Ecto neural progenitor cell (in vitro differentiated cells): ENCODE data around the gene FAM117A.
A peak's percentile ranks its signal among the peaks of the same experiment; 100 is the strongest.
"Not testable (repeated sequence)": the region's sequence is repeated elsewhere in the genome, so short reads cannot be mapped to it uniquely, and the experiment has no call there.

Experiments used
- DNase-seq: peaks from one replicate; pipeline ENCODE4 v3.0.0-alpha.2; 2018; ENCODE audit warnings: low spot score

FAM117A gene

DNA sequence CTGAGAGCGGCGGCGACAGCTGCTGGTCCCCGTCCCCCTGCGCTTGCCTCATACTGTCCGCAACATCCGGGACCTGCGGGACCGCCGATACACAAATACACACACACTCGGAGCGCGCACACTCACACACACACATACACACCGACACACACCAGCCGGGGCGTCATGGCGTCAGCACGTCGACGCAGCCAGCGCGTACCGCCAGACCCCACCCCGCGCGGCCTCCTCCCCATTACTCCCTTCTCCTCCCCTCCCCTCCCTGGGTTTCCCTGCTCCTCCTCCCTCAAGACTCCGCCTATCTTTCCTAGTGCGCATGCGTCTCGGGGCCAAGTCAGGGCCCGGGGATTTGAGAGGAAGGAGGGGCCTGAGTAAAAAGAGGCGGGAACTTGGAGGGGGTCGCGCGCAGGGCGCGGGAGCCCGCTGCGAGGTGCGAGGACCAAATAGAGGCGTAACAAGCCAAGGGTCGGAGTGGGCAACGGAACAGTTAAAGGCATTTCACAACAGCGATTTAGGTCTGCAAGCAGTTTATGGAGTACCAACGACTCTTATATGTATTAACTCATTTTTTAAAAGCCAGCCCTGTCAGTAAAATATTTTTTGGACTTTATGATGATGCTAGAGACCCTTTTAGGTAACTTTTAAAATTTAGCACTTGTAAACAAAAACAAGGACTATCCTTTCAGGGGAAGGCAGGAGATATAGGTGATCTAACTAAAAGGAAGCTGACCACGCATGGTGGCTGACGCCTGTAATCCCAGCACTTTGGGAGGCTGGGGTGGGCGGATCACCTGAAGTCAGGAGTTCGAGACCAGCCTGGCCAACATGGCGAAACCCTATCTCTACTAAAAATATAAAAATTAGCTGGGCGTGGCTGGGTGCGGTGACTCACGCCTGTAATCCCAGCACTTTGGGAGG is 85.7 kb downstream of the FAM117A start, which contains the start of gene SPOP:
TSS of gene SPOP (minus strand) at position 165 of the 915 bp plus-strand sequence. CDS start 55,287 bp downstream, outside the sequence.
- DNase-seq: peak; percentile 100

DNA sequence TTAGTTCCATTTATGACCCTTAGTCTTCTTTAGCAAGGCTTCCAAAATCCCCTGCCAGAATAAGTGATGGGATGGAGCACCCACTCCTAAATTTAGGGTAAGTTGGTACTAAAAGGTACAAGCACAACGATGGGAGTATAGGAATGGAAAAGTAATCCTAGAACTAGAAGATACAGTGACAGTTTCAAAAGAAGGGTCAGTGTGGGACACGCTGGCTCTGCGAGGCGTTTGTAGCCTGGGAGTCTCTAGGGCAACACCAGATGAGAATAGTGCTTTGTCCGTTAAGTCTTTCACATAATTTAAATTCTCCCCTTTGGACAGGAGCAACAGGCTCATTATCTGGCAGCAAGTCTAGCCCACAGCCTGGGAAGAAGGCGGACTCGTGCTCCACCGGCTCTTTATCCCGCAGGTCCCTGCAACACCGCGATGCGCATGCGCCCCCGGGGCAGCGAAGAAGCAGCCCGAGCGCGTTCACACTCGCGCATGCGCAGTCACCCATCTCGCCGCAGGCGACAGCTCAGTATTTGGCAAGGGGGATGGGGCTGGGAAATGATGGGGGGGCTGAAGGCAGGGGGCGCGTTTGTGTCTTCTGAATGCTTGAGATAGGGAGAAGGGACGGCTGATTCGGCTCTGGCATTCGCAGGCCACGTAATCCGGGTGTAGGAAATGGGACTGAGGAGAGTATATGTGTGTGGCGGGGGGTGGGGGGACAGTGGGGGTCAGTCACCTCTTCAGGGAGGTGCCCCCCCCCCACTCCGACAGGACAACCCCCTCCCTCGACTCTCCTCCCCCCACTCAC is 86.6 kb downstream of the FAM117A start:
- DNase-seq: peak; percentile 100

DNA sequence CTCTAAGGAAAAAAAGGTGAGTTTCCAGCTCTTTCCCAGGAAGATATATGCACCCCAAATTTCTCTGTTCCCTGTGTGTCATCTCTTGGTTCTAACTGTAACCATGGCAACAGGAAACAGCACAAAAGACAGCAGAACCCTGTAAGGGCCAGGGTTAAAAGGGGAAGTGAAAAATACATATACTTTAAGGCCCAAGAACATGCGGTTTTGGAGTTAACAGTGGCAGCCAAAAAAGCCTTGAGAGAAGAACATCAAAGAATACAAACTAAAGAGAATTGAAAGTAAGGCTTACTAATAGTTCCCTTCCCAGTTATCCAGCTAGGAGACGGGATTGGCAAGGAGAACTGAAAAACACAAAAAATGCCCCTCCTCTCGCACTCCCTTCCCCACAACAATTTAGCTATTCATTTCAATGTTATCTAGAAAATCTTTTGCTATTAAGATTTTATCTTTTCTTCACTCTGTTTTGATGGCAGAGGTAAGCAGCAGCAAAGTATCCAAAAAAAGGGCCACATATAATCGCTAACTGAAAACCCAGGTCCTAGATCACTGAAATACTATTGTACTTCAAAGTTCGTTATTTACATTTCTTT is 87.6 kb downstream of the FAM117A start:
- no peak for DNase-seq

DNA sequence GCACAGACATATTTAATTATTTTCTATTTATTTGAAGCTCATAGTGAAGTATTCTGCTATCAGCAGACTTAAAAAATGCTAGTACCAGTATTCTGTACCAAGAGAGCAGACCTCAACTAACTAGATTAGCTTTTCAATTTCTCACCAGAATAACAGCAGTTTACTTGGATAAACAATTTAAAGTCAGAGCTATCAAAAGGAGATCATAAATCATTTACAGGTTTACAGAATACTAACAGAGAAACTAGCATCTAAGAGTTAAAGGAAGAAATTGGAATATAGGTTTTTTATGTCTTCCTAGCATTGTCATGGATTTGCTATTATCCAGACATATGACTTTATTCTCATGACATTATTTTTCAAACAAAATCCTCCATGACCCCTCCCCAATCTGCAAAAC is 89.4 kb downstream of the FAM117A start:
- no peak for DNase-seq

DNA sequence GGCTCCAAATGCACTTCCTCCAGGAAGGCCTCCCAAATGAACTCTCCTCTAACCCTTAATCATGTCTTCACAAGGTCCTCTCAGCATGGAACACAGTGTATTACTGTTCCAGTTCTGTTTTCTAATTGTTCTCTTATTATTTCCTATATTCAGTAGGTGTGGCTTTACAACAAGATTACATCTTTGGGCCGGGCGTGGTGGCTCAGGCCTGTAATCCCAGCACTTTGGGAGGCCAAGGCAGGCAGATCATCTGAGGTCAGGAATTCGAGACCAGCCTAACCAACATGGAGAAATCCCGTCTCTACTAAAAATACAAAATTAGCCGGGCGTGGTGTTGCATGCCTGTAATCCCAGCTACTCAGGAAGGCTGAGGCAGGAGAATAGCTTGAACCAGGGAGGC is 90.3 kb downstream of the FAM117A start:
- DNase-seq: not testable (repeated sequence)

DNA sequence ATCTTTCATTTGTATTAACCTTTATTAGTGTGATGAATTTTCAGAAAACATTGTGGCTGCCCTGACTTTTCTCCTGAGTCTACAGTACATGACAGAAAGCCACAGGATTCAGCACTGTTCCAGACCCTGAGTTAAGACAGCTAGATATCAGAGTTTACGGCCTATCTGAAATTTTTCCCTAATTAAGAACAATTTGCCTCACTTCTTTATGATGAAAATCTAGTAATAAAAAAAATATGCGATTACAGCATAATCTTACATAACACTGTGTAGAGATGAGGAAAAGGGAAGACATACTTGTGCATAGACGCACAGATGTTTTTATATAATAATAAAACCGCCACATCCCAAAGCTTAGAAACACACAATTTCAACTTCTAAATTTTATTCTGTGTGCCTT is 93.3 kb downstream of the FAM117A start:
- no peak for DNase-seq

DNA sequence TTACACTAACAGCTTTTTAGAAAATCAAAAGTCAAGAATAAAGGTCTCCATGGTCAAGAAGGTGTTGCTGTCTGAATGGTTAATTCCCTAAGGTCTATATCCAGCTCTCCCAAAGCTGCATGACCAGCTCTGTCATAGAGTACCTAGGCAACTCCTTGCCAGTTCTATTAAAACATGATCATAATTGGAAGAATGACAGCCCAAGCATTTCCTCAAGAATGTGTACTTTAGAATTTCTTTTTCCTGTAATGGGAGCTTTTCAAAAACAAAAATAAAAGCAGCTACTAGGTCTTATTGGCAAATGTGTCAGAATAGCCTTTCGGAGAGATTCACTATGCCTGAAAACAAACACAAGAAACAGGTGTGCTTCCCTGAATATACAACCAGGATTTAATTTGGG is 93.9 kb downstream of the FAM117A start:
- no peak for DNase-seq

DNA sequence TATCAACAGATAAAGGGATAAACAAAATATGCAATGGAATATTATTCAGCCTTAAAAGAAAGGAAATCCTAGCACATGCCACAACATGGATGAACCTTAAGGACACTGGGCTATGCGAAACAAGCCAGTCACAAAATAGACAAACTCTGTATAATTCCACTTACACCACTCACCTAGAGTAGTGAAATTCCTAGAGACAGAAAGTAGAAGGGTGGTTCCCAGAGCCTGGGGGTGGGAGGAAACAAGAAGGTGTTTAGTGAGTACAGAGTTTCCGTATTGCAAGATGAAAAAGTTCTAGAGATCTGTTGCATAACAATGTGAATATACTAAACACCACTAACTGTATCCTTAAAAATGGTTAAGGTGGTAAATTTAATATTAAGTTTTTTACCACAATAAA is 96.1 kb downstream of the FAM117A start:
- DNase-seq: no peak

DNA sequence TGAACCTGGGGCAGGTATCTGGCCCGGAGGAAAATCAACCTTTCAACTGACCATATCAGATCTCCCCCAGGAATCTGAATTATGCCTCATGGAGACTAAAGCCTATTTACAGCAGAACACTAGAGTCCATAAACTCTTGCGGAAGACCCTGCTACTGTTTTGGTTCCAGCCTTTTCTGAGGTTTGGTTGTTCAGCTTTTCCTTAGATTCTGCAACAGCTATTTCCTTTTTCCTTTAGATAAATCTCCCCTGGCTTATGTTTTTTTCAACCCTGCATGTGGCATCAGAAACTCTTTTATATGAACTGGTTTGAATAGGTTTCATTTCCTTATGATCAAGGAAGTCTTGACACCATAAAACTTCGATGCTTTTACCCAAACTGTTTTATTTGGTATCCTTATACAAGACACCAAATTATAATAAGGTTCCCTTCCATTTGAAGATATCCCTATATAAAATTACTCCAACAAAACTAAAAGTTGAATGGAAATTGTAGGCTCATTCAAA is 99.2 kb downstream of the FAM117A start:
- no peak for DNase-seq
